Kasumi-1 (cell line): Measurements from ENCODE around the gene WDPCP.
"Not testable (repeated sequence)": the region's sequence is repeated elsewhere in the genome, so short reads cannot be mapped to it uniquely, and the experiment has no call there.

Experiments used
- DNase-seq, 2 experiments: peaks; one replicate each; lab custom pipeline; 2025; lab: John Stamatoyannopoulos, UW

WDPCP gene

DNA sequence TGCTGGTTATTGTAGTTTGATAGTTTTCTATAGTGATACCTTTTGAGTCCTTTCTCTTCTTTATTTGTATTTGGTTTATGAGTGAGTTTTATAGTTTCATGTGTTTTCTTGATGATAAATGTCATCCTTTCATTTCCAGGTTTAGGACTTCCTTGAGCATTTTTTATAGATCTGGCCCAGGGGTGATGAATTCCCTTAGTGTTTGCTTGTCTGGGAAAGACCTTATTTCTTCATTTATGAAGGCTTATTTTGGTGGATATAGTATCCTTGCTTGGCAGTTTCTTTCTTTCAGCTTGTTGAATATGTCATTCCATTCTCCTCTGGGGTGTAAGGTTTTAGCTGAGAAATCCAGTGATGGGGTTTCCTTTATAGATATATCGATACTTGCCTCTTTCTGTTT is 483.8 kb downstream of the WDPCP start:
- DNase-seq, result no peak

DNA sequence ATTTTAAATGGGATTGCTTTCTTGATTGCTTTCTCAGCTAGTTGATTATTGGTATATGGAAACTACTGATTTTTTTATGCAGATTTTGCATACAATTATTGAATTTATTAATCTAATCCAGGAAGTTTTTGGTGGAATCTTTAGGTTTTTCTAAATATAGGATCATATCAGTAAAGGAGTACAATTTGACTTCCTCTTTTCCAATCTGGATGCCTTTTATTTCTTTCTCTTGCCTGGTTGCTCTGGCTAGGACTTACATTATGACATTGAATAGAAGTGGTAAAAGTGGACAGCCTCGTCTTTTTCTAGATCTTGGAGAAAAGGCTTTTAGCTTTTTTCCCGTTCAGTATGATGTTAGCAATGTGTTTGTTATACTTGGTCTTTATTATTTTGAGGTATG is 486.3 kb downstream of the WDPCP start:
- no peak for DNase-seq

DNA sequence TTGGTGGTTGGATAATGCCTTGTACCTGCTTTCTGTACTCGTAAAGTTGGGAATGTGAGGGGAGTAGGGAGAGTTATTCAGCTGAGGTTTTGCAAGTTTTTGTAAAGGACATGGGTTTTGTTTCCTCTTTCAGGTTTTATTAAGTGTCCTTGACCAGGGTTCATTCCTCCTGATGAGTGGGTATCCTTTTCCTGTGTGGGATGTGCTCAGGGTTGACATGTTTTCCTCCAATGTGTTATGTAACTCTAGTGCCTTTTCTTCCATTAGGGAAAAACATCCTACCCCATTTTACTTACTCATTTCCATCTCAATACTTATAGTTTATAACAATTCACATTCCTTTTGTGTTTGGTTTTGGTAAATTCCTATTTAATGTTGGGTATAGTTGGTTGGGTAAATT is 489.2 kb downstream of the WDPCP start:
- no peak for DNase-seq

DNA sequence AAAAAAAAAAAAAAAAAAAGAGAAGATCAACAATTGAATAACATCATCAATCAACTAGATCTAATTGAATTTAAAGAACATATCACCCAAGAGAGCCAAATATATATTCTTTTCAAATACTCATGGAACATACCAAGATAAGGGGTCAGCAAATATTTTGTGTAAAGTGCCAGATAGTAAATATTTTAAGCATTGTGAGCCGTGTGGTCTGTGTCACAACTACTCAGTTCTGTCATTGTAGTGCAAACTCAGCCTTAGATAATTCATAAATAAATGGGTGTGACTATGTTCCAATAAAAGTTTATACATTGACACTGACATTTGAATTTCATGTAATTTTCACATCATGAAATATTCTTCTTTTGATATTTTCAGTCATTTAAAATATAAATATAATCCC is 491.8 kb downstream of the WDPCP start:
- DNase-seq, result no peak

DNA sequence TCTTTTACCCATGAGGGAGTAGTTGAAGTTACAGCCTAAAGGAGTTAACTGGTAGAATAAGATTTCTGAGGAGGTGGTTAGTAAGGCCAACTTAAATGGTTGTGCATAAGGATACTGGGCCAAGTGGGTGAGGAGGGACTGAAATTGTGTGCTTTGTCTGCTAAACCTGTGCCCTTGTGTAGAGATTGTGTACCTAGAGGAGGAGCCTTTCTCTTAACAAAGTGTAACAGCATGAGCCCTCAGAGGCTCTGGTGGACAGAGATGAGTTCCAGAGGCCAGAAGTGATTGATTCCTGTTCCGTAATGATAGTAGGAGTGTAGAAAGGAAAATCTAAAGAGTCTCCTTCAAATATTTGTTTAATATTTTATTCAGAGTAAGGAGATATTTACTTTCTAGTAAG is 494.8 kb downstream of the WDPCP start:
- no peak for DNase-seq

DNA sequence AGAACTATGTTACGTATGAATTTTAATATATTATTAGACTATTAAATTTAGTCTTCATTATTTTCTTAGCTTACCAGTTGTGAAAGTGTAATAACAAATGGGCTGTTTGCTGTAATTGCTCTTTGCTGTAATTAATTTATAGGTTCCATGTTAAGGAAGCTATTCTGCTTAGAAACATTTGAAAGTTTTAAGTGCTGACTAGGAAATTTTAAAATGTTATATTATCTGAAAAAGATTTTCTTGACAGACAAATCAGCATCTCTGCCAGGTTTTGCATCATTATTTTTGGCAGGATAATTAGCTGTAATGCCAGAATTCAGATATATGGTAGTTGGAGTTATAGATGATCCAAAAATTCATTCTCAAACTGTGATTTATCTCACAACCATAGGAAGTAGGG is 495.4 kb downstream of the WDPCP start:
- DNase-seq, result no peak

DNA sequence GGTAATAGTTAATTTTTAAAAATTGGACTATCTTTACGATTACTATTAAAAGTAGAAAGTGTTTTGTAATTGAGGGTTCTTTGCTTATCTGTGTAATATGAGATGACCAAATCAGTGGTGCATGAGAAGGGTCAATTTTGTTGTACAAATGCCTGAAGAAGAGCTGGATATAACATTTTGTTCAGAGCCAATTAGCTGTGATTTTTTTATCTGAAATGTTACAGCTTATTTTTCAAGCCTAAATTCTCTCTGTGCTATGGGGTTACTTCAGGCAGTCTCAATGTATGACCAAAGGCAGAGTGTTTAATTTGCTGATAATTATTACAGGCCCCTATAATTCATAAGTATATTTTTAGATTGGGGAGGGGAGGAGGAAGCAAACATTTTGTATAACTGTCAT is 495.9 kb downstream of the WDPCP start:
- DNase-seq, result no peak

DNA sequence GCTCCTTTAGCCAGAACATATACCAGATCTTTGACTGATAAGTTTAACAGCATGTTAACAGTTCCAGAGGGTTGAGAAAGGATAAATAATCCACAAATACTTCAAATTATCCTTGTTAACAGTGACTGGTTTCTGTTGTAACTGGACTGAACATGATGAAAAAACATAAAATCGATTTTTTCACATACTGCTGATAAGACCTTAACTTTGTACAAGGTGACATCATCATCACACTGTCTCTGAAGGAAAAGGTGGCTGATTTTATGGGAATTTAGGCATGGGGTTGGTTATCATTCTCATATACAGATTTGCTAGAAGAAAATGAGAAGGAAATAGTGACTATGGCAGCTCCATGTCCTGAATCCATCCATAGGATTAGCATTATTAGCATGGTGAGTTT is 501.6 kb downstream of the WDPCP start:
- no peak for DNase-seq

DNA sequence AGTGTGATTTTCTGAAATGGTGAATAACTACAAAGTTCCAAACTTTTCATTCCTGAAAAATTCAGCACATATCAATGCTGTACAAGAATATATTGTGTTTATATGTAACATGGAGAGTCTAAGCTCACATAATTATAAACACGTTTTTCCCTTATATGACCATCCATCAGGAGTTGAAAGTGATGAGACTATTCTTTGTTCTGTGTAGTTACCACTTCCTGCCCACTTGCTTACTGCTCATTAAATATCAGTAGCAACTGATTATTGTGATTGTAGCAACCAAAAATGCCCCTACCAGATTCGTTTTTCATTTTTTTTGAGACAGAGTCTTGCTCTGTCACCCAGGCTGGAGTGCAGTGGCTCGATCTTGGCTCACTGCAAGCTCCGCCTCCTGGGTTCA is 506.9 kb downstream of the WDPCP start:
- no peak for DNase-seq

DNA sequence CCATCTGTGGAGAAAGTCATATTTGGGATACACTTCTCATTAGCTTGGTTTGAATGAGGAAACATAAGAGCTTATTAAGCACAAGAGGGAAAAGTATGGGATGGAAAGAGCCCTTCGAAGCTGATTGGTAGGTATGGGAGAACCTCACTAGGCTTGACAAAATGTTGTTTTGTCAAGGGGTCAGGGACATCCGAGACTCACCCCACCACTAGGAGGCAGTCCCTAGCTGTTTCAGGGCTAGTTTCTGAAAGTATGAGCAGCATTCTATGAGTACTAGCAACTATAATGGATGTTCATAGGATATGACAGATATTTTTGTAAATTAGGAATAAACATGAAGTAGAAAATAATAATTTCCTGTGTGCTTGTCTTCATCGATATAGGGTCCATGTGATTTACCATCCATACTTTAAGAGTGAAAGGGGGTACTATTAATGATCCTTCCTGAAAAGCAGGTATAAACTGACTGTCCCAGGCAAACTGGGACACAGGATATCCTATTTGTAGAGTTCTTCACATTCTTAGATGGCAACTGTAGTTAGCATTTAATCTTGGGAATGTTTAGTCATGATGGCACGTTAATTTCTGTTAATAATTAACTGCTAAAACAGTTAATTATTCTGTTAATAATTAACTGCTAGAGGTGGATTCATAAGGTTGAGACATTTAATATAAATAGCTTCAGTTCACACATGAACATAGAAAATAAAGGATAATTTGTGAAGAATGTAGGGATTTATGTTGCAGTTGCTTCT is 509.2 kb downstream of the WDPCP start:
- DNase-seq, result peak; percentile 74 to 79

DNA sequence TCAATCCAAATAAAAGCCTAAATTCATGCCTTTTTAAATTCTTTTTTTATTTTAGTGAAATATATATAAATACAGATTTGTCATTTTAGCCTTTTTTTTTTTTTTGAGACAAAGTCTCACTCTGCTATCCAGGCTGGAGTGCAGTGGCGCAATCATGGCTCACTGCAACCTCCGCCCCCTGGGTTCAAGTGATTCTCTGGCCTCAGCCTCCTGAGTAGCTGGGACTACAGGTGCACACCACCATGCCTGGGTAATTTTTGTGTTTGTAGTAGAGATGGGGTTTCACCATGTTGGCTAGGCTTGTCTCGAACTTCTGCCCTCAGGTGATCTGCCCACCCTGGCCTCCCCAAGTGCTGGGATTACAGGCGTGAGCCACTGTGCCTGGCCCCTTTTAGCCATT is 513.9 kb downstream of the WDPCP start:
- DNase-seq, result not testable (repeated sequence)

DNA sequence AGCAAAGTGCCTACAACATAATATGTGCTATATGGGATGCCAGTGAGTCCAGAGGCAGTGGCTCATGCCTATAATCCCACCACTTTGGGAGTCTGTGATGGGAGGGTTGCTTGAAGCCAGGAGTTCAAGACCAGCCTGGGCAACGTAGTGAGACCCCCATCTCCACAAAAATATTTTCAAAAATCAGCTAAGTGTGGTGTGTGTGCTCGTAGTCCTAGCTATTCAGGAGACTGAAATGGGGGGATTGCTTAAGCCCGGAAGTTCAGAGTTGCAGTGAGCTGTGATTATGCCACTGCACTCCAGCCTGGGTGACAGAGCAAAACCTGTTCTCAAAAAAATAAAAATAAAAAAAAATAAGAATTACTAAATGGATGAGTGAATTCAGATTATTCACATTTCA is 514.3 kb downstream of the WDPCP start:
- no peak for DNase-seq

DNA sequence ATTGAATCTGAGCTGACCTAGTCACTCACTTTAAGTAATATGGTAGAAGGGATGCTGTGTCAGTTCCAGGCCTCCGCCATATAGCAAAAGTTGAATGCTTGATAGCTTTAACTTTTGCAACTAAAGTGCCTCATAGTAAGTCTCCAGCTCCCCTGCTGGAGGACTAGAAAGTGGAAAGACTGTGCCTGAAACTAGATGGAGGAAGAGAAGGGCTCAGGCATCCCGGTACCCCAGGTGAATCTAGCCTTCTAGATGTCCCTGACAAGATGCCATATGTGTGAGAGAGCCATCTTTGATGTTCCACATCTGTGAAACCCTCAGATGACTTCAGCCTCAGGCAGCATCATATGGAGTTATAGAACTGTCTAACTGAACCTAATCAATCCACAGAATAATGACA is 516.6 kb downstream of the WDPCP start:
- no peak for DNase-seq
